NCI-H748 treated with DMSO at 0.1 percent for 48 hours (cell line): ENCODE data around the gene C10orf90.

ENCODE experiments used
- DNase-seq: peaks from one replicate; lab custom pipeline; 2025; lab: John Stamatoyannopoulos, UW

The C10orf90 gene

GRCh38 chr10:126503392-126504062 lies 167.0 kb downstream of the C10orf90 start:
- no peak for DNase-seq

- DNase-seq = no peak
Observed at GRCh38 chr10:126502441-126502840, 168.1 kb downstream of the C10orf90 start.

GRCh38 chr10:126501828-126502227 lies 168.7 kb downstream of the C10orf90 start:
- no peak for DNase-seq

GRCh38 chr10:126500866-126501265 lies 169.6 kb downstream of the C10orf90 start:
- DNase-seq = no peak

- DNase-seq = no peak
Observed at GRCh38 chr10:126500185-126500584, 170.3 kb downstream of the C10orf90 start.

GRCh38 chr10:126499744-126500143 lies 170.7 kb downstream of the C10orf90 start:
- no peak for DNase-seq

- DNase-seq = no peak
Observed at GRCh38 chr10:126497672-126498071, 172.8 kb downstream of the C10orf90 start.

GRCh38 chr10:126496771-126497545 lies 173.5 kb downstream of the C10orf90 start:
- no peak for DNase-seq

GRCh38 chr10:126491476-126491875 lies 179.0 kb downstream of the C10orf90 start:
- no peak for DNase-seq

- DNase-seq = no peak
Observed at GRCh38 chr10:126481181-126481580, 189.3 kb downstream of the C10orf90 start.

GRCh38 chr10:126480648-126481047 lies 189.8 kb downstream of the C10orf90 start:
- no peak for DNase-seq

GRCh38 chr10:126479280-126479895 lies 191.1 kb downstream of the C10orf90 start:
- no peak for DNase-seq

- DNase-seq = no peak
Observed at GRCh38 chr10:126478546-126478945, 191.9 kb downstream of the C10orf90 start.

GRCh38 chr10:126476246-126476645 lies 194.2 kb downstream of the C10orf90 start:
- no peak for DNase-seq

- DNase-seq = no peak
Observed at GRCh38 chr10:126475074-126475691, 195.3 kb downstream of the C10orf90 start.

- DNase-seq = no peak
Observed at GRCh38 chr10:126474031-126474430, 196.5 kb downstream of the C10orf90 start.

GRCh38 chr10:126470991-126471390 lies 199.5 kb downstream of the C10orf90 start:
- no peak for DNase-seq

GRCh38 chr10:126469692-126470091 lies 200.8 kb downstream of the C10orf90 start:
- no peak for DNase-seq

GRCh38 chr10:126468876-126469643 lies 201.4 kb downstream of the C10orf90 start:
- DNase-seq = no peak

- DNase-seq = no peak
Observed at GRCh38 chr10:126468467-126468866, 202.0 kb downstream of the C10orf90 start.

- no peak for DNase-seq
Observed at GRCh38 chr10:126465771-126466170, 204.7 kb downstream of the C10orf90 start.

- DNase-seq = no peak
Observed at GRCh38 chr10:126463286-126463685, 207.2 kb downstream of the C10orf90 start.
